OCI-LY3 (cell line): ENCODE results near the gene IQSEC1.

ENCODE experiments used
- H2AFZ ChIP-seq: fragments of 200-600, 300-600 bp; shearing (Covaris generic); 2 replicates; pipeline ENCODE4 v1.6.0; 2014; ENCODE audit warnings: antibody characterized with exemption, low read depth, low read length
- H3K27ac ChIP-seq: fragments of 200-600, 300-600 bp; sonication (generic); 2 replicates; pipeline ENCODE4 v1.5.1; 2014; ENCODE audit warnings: mild to moderate bottlenecking, low read length, moderate library complexity, mixed read lengths
- H3K27me3 ChIP-seq: fragments of 200-600, 300-600 bp; sonication (generic); 2 replicates; pipeline ENCODE4 v1.6.1; 2014; ENCODE audit warnings: low read depth, low read length, mixed read lengths
- H3K36me3 ChIP-seq: fragments of 200-600, 300-600 bp; sonication (generic); replicated peaks from 2 replicates; pipeline ENCODE3; 2014; ENCODE audit warnings: low read depth, low read length, mixed read lengths
- H3K4me1 ChIP-seq: fragments of 300-600, 200-600 bp; sonication (generic); 2 replicates; pipeline ENCODE4 v1.6.1; 2014; ENCODE audit warnings: low read length, mixed read lengths
- H3K4me2 ChIP-seq: fragments of 200-600, 300-600 bp; sonication (generic); 2 replicates; pipeline ENCODE4 v1.6.1; 2014; ENCODE audit warnings: low read length, mixed read lengths
- H3K4me3 ChIP-seq: fragments of 300-600, 200-600 bp; sonication (generic); 2 replicates; pipeline ENCODE4 v1.5.1; 2014; ENCODE audit warnings: antibody characterized with exemption, mild to moderate bottlenecking, low read length, moderate library complexity
- H3K79me2 ChIP-seq: fragments of 300-600, 200-600 bp; shearing (Covaris generic); 2 replicates; pipeline ENCODE4 v1.6.1; 2014; ENCODE audit warnings: mild to moderate bottlenecking, low read length, mixed read lengths
- H3K9ac ChIP-seq: fragments of 300-600, 200-600 bp; shearing (Covaris generic); 2 replicates; pipeline ENCODE4 v1.6.0; 2014; ENCODE audit warnings: mild to moderate bottlenecking, low read length, moderate library complexity
- H3K9me3 ChIP-seq: fragments of 200-600, 300-600 bp; shearing (Covaris generic); 2 replicates; pipeline ENCODE4 v1.6.1; 2014; ENCODE audit warnings: low read length, mixed read lengths; ENCODE audit not compliant: insufficient read depth
- H4K20me1 ChIP-seq: fragments of 200-600, 300-600 bp; sonication (generic); 2 replicates; pipeline ENCODE4 v1.6.1; 2016; ENCODE audit warnings: low read length, mixed read lengths; ENCODE audit not compliant: insufficient read depth
- CTCF ChIP-seq: fragments of 200-600, 300-600 bp; sonication (generic); IDR thresholded peaks from 2 replicates; pipeline ENCODE4 v1.5.1; 2014; ENCODE audit warnings: antibody characterized with exemption, low read length, low read depth
- EZH2phosphoT487 ChIP-seq: fragments of 200-600 bp; shearing (Covaris generic); IDR thresholded peaks from 2 replicates; pipeline ENCODE4 v1.6.1; 2018; ENCODE audit warnings: antibody characterized with exemption, mixed run types, low read depth

The IQSEC1 gene

GRCh38 chr3:13007251-13007941 lies 65.8 kb downstream of the IQSEC1 start:
- Histone ChIP-seq H3K4me2 (peak overlapping the region; percentile 34; the same call in 1 of the 2 replicates), H3K9ac (no peak overlapping the region), H4K20me1 (peaks cover 94% of the 10 kb centered on the region), H3K27me3 (no peaks in the 10 kb centered on the region), H3K36me3 (peaks cover 49% of the 10 kb centered on the region), H3K27ac (no peak overlapping the region), H3K9me3 (no peaks in the 10 kb centered on the region), H2AFZ (no peak overlapping the region), H3K4me3 (no peak overlapping the region), H3K4me1 (peaks cover 99% of the 10 kb centered on the region), H3K79me2 (peaks cover 99% of the 10 kb centered on the region)
- TF ChIP-seq CTCF, result no peak
- no peak for TF ChIP-seq EZH2phosphoT487

DNA sequence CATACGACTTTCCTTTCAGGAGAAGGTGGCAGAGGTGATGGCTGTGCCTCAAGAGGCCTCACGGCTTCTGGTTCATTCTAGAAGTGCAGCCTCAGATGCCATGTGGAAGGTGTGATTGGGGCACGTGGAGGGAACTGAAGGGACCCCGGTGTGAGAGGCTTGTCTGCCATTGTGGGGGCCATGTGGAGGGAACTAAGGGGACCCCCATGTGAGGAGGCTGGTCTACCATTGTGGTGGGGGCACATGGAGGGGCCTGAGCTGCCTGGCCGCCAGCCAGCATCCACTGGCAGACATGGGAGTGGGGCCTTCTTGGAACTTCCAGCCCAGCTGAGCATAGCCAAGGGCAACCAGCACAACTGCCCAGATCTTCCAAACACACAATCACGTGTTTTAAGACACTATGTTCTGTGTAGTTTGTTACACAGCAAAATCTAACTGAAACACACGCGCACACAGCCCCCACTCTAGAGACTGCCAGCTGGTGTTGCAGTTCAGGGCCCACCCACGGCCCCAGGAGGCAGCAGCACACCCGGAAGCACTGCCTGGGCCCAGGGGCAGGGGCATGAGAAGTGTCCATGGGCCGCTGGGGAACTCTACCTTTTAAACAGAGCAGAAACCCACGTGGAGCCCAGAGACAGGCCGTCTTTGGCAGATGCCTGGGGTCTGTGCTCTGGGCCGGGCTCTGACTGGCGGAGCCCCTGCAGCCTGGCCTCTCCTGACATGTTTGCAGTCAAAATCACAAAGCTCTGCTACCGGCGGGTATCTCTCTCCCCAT lies 66.8 kb downstream of the IQSEC1 start:
- H2AFZ ChIP-seq, result no peak overlapping the region
- TF ChIP-seq CTCF, result no peak
- TF ChIP-seq EZH2phosphoT487, result no peak
- H3K79me2 ChIP-seq, result peaks cover 100% of the 10 kb centered on the region
- no peaks in the 10 kb centered on the region for H3K9me3 ChIP-seq
- H3K27me3 ChIP-seq, result no peaks in the 10 kb centered on the region
- no peak overlapping the region for H3K4me3 ChIP-seq
- H3K4me2 ChIP-seq, result peak overlapping the region; percentile 34
- peak overlapping the region; percentile 5; the same call in 1 of the 2 replicates for H3K9ac ChIP-seq
- peaks cover 52% of the 10 kb centered on the region for H3K36me3 ChIP-seq
- peak overlapping the region; percentile 54 for H3K27ac ChIP-seq
- peaks cover 100% of the 10 kb centered on the region for H4K20me1 ChIP-seq
- peaks cover 100% of the 10 kb centered on the region for H3K4me1 ChIP-seq

DNA sequence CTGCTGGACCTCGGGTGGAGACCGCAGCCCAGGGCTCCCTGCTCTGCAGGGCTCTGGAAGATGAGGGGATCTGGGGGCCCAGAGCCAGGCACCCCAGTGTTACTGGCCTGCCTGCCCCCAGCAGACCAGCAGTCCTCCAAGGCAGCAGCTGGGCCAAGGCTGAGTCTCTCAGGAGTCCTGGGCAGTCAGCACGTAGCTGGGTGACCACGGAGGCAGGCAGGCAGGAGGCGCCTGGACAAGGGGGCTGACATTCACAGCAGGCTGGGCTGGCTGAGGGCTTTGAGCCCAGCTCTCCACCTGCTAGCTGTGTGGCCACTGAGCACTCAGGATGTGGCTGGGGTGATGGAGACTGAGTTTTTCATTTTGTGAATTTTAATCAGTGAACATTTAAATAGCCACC lies 67.9 kb downstream of the IQSEC1 start:
- peaks cover 100% of the 10 kb centered on the region for H3K79me2 ChIP-seq
- TF ChIP-seq EZH2phosphoT487 (no peak), CTCF (no peak)

GRCh38 chr3:13004376-13004775 lies 68.9 kb downstream of the IQSEC1 start:
- H3K27ac ChIP-seq, result no peak overlapping the region; the same call in 1 of the 2 replicates
- peaks cover 100% of the 10 kb centered on the region for H3K79me2 ChIP-seq
- H3K4me3 ChIP-seq, result no peak overlapping the region
- no peak overlapping the region for H3K4me2 ChIP-seq
- H4K20me1 ChIP-seq, result peaks cover 98% of the 10 kb centered on the region
- no peaks in the 10 kb centered on the region for H3K9me3 ChIP-seq
- no peak overlapping the region for H2AFZ ChIP-seq
- peaks cover 56% of the 10 kb centered on the region for H3K36me3 ChIP-seq
- TF ChIP-seq EZH2phosphoT487 (no peak), CTCF (no peak)
- H3K27me3 ChIP-seq, result no peaks in the 10 kb centered on the region
- no peak overlapping the region for H3K9ac ChIP-seq
- H3K4me1 ChIP-seq, result peaks cover 95% of the 10 kb centered on the region

More for the DNA sequence above, 67.9 kb downstream of the IQSEC1 start:
- Histone ChIP-seq H3K9ac (no peak overlapping the region), H3K4me3 (no peak overlapping the region), H3K36me3 (peaks cover 57% of the 10 kb centered on the region), H4K20me1 (peaks cover 98% of the 10 kb centered on the region), H3K9me3 (no peaks in the 10 kb centered on the region), H3K27ac (peak overlapping the region; percentile 54; the same call in 1 of the 2 replicates), H3K4me2 (no peak overlapping the region), H2AFZ (no peak overlapping the region), H3K27me3 (no peaks in the 10 kb centered on the region), H3K4me1 (peaks cover 95% of the 10 kb centered on the region)
